GM23248 (cell line): ENCODE results near the gene ARPC3.

ENCODE experiments used
- EZH2 ChIP-seq: fragments of 200-600 bp; sonication (generic); IDR thresholded peaks from 2 replicates; pipeline ENCODE4 v1.6.1; 2018; ENCODE audit warnings: antibody characterized with exemption, mild to moderate bottlenecking; ENCODE audit not compliant: insufficient read depth, poor library complexity, severe bottlenecking
- EZH2phosphoT487 ChIP-seq: fragments of 200-600 bp; sonication (generic); IDR thresholded peaks from 2 replicates; pipeline ENCODE4 v1.6.1; 2018; ENCODE audit warnings: antibody characterized with exemption, moderate library complexity, mild to moderate bottlenecking, low read depth; ENCODE audit not compliant: insufficient read depth

DNA sequence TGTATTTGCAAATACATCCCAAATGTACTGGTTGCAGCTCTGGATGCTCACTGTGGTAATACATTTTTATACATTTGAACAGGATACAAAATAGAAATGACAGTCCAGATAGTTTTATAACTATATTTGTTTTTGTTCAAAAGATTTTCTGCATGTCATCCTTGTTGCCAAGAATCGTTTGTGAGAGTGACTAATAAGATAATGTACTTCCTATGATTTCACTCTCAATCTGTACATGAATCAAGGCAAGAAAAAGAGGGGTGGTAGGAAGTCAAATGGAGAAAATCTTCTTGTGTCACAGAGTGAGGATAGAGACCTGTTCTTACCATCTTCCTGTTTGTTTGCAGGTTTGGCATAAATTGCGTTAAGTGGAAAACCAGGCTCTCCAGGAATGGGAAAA, 13.9 kb downstream of the ARPC3 start:
- TF ChIP-seq EZH2: no peak
- TF ChIP-seq EZH2phosphoT487: no peak
